Tibial artery (tissue), 4 donors: Measurements from ENCODE around the gene LPP.

Experiments
- DNase-seq, 2 donors: peaks; one replicate each; pipeline ENCODE4 v3.0.0-alpha.2; 2019
- H3K27ac ChIP-seq, 2 donors: fragments of 200-600 bp; sonication (generic) in 1 of 2; 1 replicate in 1 of 2; 2 replicates in 1 of 2; pipeline ENCODE4 v1.5.1; 2018 to 2019; ENCODE audit warnings: mild to moderate bottlenecking in 1 of 2
- H3K27me3 ChIP-seq, 2 donors: fragments of 200-600 bp; sonication (generic) in 1 of 2; one replicate each; pipeline versions ENCODE4 v1.5.1 to v1.6.0; 2016 to 2019
- H3K36me3 ChIP-seq, 3 donors: fragments of 200-600 bp; sonication (generic) in 2 of 3; one replicate each; pipeline ENCODE4 v1.5.1; 2016 to 2019; ENCODE audit warnings: mild to moderate bottlenecking in 2 of 3
- H3K4me1 ChIP-seq, 4 donors: fragments of 200-600 bp; sonication (generic) in 2 of 4; 1 replicate in 3 of 4; 2 replicates in 1 of 4; pipeline ENCODE4 v1.5.1; 2016 to 2019
- H3K4me3 ChIP-seq, 2 donors: fragments of 200-600 bp; sonication (generic) in 1 of 2; 1 replicate in 1 of 2; 2 replicates in 1 of 2; pipeline ENCODE4 v1.5.1; 2018 to 2019; ENCODE audit warnings: mild to moderate bottlenecking in 2 of 2
- H3K9me3 ChIP-seq, 3 donors: fragments of 200-600 bp; sonication (generic) in 1 of 3; one replicate each; pipeline ENCODE4 v1.5.1; 2016 to 2019
- CTCF ChIP-seq, 2 experiments: fragments of 200-600 bp in 1 of 2; fragments of 450-650 bp in 1 of 2; IDR thresholded peaks; one replicate each; pipeline ENCODE4 v1.5.1; 2017 to 2019; ENCODE audit warnings: antibody characterized with exemption in 2 of 2, mild to moderate bottlenecking in 1 of 2, moderate library complexity in 1 of 2
- intact Hi-C: fragments of 100-400 bp; cut with DNase I; formaldehyde crosslinking; loops from one replicate; pipeline ENCODE4 v1.15.0; 2023; ENCODE audit warnings: low total_unique reads

Gene LPP

GRCh38 chr3:188299708-188300107, 145.8 kb downstream of the LPP start:
- no peaks in the 10 kb centered on the region for H3K27me3 ChIP-seq
- H3K4me1 ChIP-seq, result peaks cover 0 to 100% (median 62%) of the 10 kb centered on the region in 4 donors
- no peak for DNase-seq
- H3K9me3 ChIP-seq, result no peaks in the 10 kb centered on the region
- no peaks in the 10 kb centered on the region for H3K36me3 ChIP-seq
- H3K27ac ChIP-seq, result peak overlapping the region; percentile 67 to 72
- H3K4me3 ChIP-seq, result no peak overlapping the region
- intact Hi-C loops, result no loop called here
- TF ChIP-seq CTCF (IDR thresholded peaks at IDR 0.05), result no peak

DNA sequence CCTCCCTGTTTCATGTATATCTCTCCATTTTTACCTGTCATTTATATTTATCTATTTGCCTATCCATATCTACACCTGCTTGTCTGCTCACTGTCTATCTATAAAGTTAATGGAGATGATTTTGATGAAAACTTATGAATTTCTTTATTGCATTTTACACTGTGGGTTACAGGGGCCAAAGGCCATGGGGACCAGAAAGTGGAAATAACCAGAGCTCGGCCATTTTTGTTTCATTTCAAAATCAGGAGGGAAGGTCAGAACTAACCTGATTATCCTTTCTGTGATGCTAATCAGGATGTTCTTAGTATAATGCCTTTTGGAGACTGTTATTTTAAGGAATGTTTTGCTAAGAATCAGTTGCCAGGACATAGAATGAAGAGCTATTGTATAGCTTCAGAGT, 147.2 kb downstream of the LPP start:
- Histone ChIP-seq H3K4me1 (peaks cover 0 to 100% (median 52%) of the 10 kb centered on the region in 4 donors), H3K36me3 (peaks cover 0 to 2% (median 0%) of the 10 kb centered on the region in 3 donors)

DNA sequence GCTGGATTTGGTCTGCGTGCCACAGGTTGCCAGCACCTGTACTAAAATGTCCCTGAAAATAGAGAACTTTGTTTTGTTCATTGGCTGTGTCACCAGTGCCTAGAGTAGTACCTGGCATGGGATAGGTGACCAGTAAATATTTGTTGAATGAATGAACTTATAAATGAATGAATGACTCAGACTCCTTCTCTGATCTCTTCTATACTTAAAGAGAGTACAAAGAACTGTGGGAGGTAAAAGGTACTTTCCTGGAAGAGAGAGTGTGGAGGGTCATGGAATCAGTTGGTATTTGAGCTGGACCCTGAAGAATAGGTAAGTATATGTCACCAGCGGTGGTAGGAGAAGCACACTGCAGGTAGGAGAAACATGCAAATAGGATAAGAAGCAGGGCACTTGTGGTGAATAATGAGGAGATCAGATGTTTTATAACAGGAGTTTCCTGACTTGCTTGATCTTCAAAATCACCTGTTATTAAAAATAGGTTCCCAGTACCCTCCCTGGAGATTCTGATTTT, 149.4 kb downstream of the LPP start:
- intact Hi-C loops, result no loop called here
- no peak for TF ChIP-seq CTCF (IDR thresholded peaks at IDR 0.05)
- no peak for DNase-seq

More for the DNA sequence above, 147.2 kb downstream of the LPP start:
- Histone ChIP-seq H3K9me3 (no peaks in the 10 kb centered on the region), H3K27ac (peak overlapping the region in 1 of 2 donors; percentile 0), H3K4me3 (no peak overlapping the region), H3K27me3 (no peaks in the 10 kb centered on the region)
- no peak for TF ChIP-seq CTCF (IDR thresholded peaks at IDR 0.05)
- intact Hi-C loops, result no loop called here
- no peak for DNase-seq

DNA sequence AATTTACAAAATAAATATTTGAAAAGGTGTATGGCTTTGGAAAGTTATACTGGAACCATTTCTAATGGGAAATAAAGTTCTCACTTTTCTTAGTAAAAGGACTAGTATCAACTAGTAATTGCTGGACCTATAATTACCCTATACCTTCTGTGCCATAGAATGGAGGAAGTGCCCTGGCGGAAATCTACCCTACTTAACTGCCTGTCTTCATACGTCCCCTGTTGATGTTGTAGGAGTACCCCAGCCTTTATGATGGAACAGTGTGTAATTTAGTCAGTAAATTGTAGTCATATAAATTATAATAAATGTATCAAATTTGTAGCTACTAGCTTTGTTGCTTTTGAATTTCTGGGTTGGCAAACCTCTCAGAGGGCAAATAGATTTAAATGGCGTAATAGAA, 149.9 kb downstream of the LPP start:
- Histone ChIP-seq H3K4me3 (no peak overlapping the region), H3K27ac (peak overlapping the region in 1 of 2 donors; percentile 7), H3K36me3 (peaks cover 0 to 12% (median 5%) of the 10 kb centered on the region in 3 donors), H3K4me1 (peaks cover 0 to 98% (median 31%) of the 10 kb centered on the region in 4 donors), H3K27me3 (no peaks in the 10 kb centered on the region), H3K9me3 (no peaks in the 10 kb centered on the region)
- intact Hi-C loops, result no loop called here
- no peak for TF ChIP-seq CTCF (IDR thresholded peaks at IDR 0.05)
- DNase-seq, result no peak

More for the DNA sequence above, 149.4 kb downstream of the LPP start:
- Histone ChIP-seq H3K36me3 (peaks cover 0 to 12% (median 5%) of the 10 kb centered on the region in 3 donors), H3K27me3 (no peaks in the 10 kb centered on the region), H3K27ac (peak overlapping the region in 1 of 2 donors; percentile 4), H3K4me3 (no peak overlapping the region), H3K9me3 (no peaks in the 10 kb centered on the region), H3K4me1 (peaks cover 0 to 98% (median 35%) of the 10 kb centered on the region in 4 donors)

GRCh38 chr3:188304501-188304900, 150.5 kb downstream of the LPP start:
- Histone ChIP-seq H3K27me3 (no peaks in the 10 kb centered on the region), H3K9me3 (no peaks in the 10 kb centered on the region), H3K27ac (peak overlapping the region in 1 of 2 donors; percentile 7), H3K36me3 (peaks cover 0 to 12% (median 5%) of the 10 kb centered on the region in 3 donors), H3K4me3 (no peak overlapping the region), H3K4me1 (peaks cover 0 to 98% (median 27%) of the 10 kb centered on the region in 4 donors)
- intact Hi-C loops, result no loop called here
- no peak for DNase-seq
- TF ChIP-seq CTCF (IDR thresholded peaks at IDR 0.05), result no peak
